GM21528 (cell line): ENCODE data around the gene APOBEC3B.
"Not testable (repeated sequence)": the region's sequence is repeated elsewhere in the genome, so short reads cannot be mapped to it uniquely, and the experiment has no call there.

Experiments used
- ATAC-seq: cut with Tn5 transposase; IDR thresholded peaks from one replicate; pipeline ENCODE4 v1.9.1; 2021; ENCODE audit warnings: mild to moderate bottlenecking, moderate library complexity; ENCODE audit not compliant: unreplicated experiment, low FRiP score

APOBEC3B gene

GRCh38 chr22:38981992-38982927, at the start of gene APOBEC3B:
Gene APOBEC3B (plus strand): TSS chr22:38982347. CDS start chr22:38982454, 107 bp downstream.
- ATAC-seq: no peak

DNA sequence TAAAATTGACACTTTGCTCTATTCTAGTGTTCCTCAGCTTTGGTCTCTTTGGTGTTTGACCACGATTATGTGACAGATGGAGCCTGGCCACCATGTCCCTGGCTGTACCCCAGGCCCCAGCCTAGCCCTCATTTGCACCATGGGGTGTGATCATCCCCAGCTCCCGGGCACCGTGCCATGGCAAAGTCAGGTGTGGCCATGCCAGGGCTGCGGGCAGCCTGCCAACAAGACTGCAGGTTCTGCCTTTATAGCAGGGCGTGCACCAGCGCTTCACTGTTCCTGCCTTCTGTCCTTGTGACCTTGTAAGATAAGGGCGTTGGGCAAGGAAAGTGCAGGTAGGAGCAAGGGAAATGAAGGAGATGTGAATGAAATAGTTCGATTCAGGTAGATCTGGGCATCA, 47.1 kb upstream of the APOBEC3B start:
- ATAC-seq: no peak

DNA sequence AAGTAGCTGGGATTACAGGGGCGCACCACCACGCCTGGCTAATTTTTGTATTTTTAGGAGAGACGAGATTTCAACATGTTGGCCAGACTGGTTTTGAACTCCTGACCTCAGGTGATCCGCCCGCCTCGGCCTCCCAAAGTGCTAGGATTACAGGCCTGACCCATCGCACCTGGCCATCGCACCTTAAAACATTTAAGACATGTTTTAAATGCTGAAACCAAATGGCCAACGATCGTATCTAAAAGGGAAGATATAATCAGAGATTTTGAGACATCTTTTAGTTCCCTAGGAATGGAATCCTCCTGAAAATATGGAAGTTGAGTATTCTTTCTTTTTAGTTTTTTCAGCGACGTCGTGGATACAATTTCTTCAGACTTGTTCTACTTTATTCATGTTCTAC, 46.5 kb upstream of the APOBEC3B start:
- no peak for ATAC-seq

DNA sequence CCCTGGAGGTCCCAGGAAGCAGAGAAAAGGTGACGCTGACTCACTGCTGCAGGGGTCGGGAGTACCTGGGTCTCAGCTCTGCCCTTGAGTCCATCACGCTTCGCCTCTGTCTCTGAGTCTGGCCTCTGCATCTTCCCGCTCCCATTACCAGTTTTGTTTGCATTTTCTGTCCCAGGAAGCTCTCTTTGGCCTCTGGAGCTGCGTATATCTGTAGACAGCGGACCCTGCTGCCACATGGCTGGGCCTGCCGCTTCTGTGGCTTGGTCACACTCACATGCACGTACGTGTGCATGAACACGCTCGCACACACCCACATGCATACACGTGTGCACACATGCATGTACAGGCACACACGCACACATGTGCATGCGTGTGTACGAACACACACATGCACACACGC, 45.6 kb upstream of the APOBEC3B start:
- ATAC-seq: no peak

- ATAC-seq: no peak
These were observed 45.1 kb upstream of the APOBEC3B start for GRCh38 chr22:38937036-38937435.

DNA sequence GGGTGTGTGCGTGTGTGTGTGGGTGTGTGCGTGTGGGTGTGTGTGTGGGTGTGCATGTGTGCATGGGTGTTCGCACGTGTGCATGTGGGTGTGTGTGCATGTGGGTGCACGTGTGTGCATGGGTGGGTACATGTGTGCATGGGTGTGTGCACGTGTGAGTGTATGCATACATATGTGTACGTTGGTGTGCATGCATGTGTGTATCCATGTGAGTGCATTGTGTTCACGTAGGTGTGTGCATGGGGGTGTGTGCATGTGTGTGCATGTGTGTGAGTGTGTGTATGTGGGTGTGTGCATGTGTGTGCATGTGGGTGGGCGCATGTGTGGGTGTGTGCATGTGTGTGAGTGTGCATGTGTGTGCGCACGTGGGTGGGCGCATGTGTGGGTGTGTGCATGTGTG, 44.6 kb upstream of the APOBEC3B start:
- no peak for ATAC-seq

DNA sequence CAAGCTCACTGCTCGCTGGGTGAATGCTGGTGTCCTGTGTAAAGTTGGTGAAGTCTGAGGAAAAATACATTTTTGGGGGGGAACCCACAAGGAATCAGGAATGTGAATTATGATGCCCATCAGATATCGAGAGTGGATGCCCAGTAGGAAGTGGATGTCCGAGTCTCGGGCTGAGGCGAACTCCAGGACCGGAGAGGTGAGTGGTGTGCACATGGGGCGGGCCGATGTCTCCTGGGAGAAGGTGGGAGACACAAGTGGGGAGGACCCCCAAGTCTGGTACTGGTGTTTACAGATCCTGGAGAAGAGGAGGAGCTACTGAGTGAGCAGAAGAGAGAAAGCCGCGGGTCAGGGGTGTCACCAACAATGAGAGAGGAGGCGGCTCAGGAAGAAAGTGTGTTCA, 43.9 kb upstream of the APOBEC3B start:
- ATAC-seq: no peak

- ATAC-seq: no peak
These were observed 43.2 kb upstream of the APOBEC3B start for GRCh38 chr22:38938925-38939324.

DNA sequence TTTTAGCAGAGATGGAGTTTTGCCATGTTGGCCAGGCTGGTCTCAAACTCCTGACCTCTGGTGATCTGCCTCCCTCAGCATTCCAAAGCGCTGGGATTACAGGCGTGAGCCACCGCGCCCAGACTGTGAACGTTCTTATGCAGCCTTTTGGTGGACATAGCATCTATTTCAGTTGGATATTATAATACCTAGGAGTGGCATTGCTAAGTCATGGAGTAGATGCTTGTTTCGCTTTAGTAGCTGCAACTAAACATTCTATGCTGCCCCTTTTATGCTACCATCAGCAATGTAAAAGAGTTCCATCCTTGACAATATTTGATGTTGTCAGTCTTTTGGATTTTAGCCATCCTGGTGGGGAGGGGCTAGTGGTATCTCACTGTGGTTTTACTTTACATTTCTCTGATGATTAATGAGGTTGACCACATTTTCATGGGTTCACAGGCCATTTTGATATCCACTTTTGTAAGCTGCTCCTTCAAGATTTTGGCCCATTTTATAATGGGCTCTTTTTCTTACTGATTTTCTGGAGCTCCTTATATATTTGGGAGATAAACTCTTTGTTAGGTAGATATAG, 41.2 kb upstream of the APOBEC3B start:
- no peak for ATAC-seq

GRCh38 chr22:38941488-38941987, 40.6 kb upstream of the APOBEC3B start:
- peak; percentile 67 for ATAC-seq

GRCh38 chr22:38942702-38943101, 39.4 kb upstream of the APOBEC3B start:
- ATAC-seq: no peak

DNA sequence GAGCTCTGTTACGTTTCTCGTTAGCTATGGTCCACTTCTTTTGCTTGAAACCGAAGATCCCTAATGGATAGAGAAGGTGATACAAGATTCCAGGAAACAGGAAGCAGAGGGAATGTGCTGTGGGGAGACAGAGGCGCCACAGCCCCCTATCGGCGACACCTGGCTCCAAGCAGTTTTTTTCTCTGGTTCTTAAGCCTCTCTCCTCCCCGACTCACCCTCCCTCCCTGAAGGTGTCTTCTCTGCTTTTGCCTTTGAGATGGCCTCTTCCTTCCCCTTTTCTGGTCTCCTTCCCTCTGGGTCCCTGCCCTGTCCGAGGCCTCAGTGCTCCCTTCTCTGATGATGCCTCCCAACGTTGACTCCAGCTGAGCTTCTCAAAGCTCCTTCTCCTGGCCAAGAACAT, 38.9 kb upstream of the APOBEC3B start:
- ATAC-seq: no peak

GRCh38 chr22:38943882-38944281, 38.3 kb upstream of the APOBEC3B start:
- no peak for ATAC-seq

GRCh38 chr22:38944653-38945052, 37.5 kb upstream of the APOBEC3B start:
- ATAC-seq: no peak

- ATAC-seq: not testable (repeated sequence)
These were observed 36.3 kb upstream of the APOBEC3B start for GRCh38 chr22:38945706-38946338.

DNA sequence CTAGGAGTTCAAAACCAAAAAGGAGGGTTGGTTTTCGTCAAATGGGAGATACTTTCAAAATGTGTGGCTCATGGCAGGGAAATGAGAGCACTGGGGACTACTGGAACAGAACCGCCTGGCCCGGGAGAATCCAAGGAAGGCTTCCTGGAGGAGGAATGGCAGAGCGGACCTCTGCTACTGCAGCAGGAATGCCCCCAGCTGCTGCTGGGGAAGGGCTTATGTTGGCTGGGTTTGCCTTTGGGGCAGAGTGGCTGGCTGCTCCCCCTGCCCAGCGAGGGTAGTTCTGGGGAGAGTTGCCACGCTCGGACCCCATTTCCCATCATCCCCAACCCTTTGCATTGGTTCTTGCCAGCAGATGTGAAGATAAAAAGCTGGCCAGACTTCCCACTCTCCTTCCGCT, 35.4 kb upstream of the APOBEC3B start:
- ATAC-seq: no peak

DNA sequence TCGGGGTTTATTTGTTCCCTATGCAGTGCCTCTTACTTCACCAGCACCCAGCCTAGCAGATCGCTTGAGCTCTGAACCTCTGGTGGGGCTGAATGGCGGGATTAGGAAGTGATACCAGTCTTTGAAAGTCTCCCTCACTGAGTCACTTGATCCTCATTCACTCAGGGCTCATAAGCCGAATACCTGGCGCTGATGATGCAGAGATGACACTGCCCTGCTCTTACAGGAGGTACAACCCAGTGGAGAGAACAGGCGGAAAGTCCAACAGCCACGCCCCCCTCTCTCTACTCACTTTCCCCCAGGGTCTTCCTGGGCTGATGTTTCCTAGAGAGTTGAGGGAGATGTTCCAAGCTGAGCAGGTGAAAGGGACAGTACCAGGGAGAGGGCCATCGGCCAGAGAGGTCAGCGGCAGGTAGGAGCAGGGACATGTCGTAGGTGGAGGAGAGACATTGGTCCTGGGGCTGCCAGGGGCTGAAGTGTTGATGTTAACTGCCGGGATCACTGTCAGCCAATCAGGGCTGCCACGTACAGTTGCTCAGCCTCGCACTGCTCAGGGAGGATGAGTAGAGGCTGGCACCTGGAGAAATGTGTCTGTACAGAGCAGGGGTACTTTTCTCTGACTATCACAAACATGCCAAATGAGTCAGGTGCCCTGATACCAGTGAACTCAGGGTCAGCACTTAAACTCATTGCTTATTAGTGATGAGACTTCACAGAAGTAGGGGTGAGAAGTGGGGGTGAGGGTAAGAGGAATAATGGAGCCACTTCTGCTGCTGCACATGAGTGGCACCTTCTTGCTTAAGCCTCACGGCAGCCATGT, 34.6 kb upstream of the APOBEC3B start:
- ATAC-seq: no peak

DNA sequence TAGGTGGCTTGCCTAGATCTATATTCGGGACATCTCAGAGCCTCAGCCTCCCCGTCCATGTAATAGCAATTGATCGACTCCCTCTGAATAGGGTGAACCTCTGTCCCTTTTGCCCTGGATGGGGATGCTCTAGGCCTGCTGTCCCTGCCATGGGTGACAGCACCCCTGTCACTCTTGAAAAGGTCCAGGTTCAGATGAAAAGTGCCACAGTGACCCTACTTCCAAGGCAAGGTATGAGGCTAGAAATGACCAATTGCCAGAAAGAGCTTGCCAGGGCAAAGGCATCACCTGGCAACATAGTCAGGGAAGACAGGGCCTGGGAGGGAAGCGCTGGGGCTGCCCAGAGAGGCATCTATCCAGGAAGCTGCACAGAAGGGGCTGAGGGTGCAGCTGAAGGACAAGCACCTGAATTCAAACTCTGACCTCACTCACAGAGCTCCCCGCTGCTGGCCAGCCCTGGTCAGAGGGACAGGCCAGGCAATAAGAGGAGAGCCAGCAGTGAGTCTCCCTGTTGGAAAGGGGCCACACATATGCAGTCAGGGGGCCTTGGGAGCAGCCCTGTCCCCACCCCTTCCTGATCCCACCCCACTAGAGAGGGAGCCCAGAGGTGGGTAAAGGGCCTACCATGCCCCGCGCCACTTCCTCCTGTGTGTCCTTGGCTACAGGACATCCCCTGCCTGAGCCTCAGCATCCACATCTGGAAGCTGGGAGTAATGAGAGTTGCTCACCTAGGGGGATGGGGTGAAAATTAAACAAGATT, 33.8 kb upstream of the APOBEC3B start:
- ATAC-seq: no peak

DNA sequence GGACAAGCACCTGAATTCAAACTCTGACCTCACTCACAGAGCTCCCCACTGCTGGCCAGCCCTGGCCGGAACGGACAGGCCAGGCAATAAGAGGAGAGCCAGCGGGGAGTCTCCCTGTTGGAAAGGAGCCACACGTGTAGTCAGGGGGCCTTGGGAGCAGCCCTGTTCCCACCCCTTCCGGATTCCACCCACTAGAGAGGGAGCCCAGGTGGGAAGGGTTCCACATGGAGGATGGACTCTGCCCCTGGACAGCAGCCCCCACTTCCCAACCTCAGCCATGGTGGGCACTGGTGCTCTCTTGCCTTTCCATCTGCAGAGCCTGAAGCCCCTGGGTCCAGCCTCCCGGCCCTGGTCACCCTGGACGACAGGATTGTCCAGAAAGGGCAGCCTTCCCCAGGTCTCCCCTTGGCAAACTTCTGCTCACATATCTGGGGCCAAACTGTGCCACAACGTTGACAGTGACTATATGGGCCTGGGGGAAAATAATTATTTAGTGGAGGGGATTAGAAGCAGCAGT, 32.2 kb upstream of the APOBEC3B start:
- ATAC-seq: no peak
